Panc1 (cell line): ENCODE measurements around the gene ALS2CL. TPM values are rescaled to one million over a fixed set of nuclear protein-coding genes. Genes with fewer than 3 reads are reported as not detected.

ENCODE experiments used
- ATAC-seq: fragments of 200-7000 bp; cut with Tn5 transposase; 2 replicates; pipeline ENCODE4 v1.9.1; 2020; ENCODE audit warnings: mild to moderate bottlenecking, moderate library complexity
- BruUV-seq: library from RNA; stranded (reverse); fragments of 400-500 nt; replicated peaks from 2 replicates; lab custom pipeline; 2021; lab: Mats Ljungman, UMichigan
- CTCF ChIA-PET: fragments of 300-600 bp; sonication (Branson Sonifier 250); formaldehyde crosslinking; loops from one replicate; lab custom pipeline; 2022; ENCODE audit warnings: antibody characterized with exemption; lab: Charles Lee
- POLR2A ChIA-PET: fragments of 300-600 bp; sonication (Branson Sonifier 250); formaldehyde crosslinking; loops from one replicate; lab custom pipeline; 2022; ENCODE audit warnings: antibody characterized with exemption; lab: Charles Lee
- DNase-seq: peaks from one replicate; pipeline ENCODE4 v3.0.0-alpha.2; 2010; ENCODE audit warnings: low read depth, low spot score
- H3K27ac ChIP-seq: 2 replicates; pipeline ENCODE4 v1.5.1; 2011; ENCODE audit warnings: mild to moderate bottlenecking, low read length, inconsistent platforms
- H3K27me3 ChIP-seq: fragments of 200-500 bp; sonication (Bioruptor generic); 2 replicates; pipeline ENCODE4 v1.6.0; 2014; ENCODE audit warnings: low read length, inconsistent platforms; ENCODE audit not compliant: control insufficient read depth, insufficient read depth
- H3K36me3 ChIP-seq: fragments of 200-500 bp; sonication (Bioruptor generic); 2 replicates; pipeline ENCODE4 v1.5.1; 2014; ENCODE audit warnings: inconsistent platforms, mild to moderate bottlenecking, low read length, moderate library complexity; ENCODE audit not compliant: control insufficient read depth, insufficient read depth
- H3K4me1 ChIP-seq: 2 replicates; pipeline ENCODE4 v1.5.1; 2011; ENCODE audit warnings: inconsistent platforms, mild to moderate bottlenecking, low read length, moderate library complexity; ENCODE audit not compliant: control insufficient read depth, insufficient read depth
- H3K4me3 ChIP-seq, 2 experiments: 2 replicates each; pipeline ENCODE4 v1.5.1; 2011 to 2012; ENCODE audit warnings: low read depth in 2 of 2, low read length in 2 of 2, mild to moderate bottlenecking in 2 of 2, inconsistent platforms in 1 of 2, moderate library complexity in 1 of 2
- H3K9me3 ChIP-seq: fragments of 200-500 bp; sonication (Bioruptor generic); 2 replicates; pipeline ENCODE4 v1.5.1; 2014; ENCODE audit warnings: low read depth, mild to moderate bottlenecking, inconsistent platforms, low read length, moderate library complexity; ENCODE audit not compliant: control insufficient read depth, insufficient read depth
- POLR2AphosphoS5 ChIP-seq: IDR thresholded peaks from 2 replicates; pipeline ENCODE4 v1.6.1; 2012; ENCODE audit warnings: mild to moderate bottlenecking, low read depth, low read length, moderate library complexity
- SIN3A ChIP-seq: IDR thresholded peaks from 2 replicates; pipeline ENCODE4 v1.6.1; 2012; ENCODE audit warnings: low read depth, mild to moderate bottlenecking, low read length, moderate library complexity, borderline replicate concordance; ENCODE audit not compliant: insufficient read depth
- TCF7L2 ChIP-seq: IDR thresholded peaks from 2 replicates; pipeline ENCODE4 v1.6.1; 2011; ENCODE audit warnings: mild to moderate bottlenecking, low read depth, low read length, inconsistent platforms
- in situ Hi-C: cut with HindIII; loops from 2 replicates; pipeline ENCODE4 v1.10.0; 2016; ENCODE audit warnings: low sequenced_read_pairs, low pct_unique_long_range_greater_than_20kb
- intact Hi-C: fragments of 100-400 bp; cut with micrococcal nuclease; formaldehyde crosslinking; loops from one replicate; pipeline ENCODE4 v1.10.0; 2022; ENCODE audit not compliant: unreplicated experiment
- total RNA-seq: library from RNA; stranded (reverse); gene quantifications from one replicate; pipeline ENCODE4 v1.2.1, GENCODE V29; 2021; ENCODE audit not compliant: unreplicated experiment
- TF ChIP-seq, protein P1 (sequence below): fragments of 450-650 bp; IDR thresholded peaks from 2 replicates; pipeline ENCODE4 v1.5.1; 2017; ENCODE audit warnings: mild to moderate bottlenecking
- TF ChIP-seq, protein P2 (sequence below), 2 experiments: IDR thresholded peaks; 2 replicates each; pipeline ENCODE4 v1.6.1; 2011 to 2012; ENCODE audit warnings: low read depth in 2 of 2, control low read depth in 1 of 2, low read length in 1 of 2, mild to moderate bottlenecking in 1 of 2, moderate library complexity in 1 of 2; ENCODE audit not compliant: insufficient read depth in 1 of 2

Gene ALS2CL
- total RNA-seq, 1 experiment from 2014 or later: 2.7 TPM

GRCh38 chr3:46729038-46729437 is 35.6 kb upstream of the ALS2CL start:
- Histone ChIP-seq H3K27ac (no peak overlapping the region), H3K4me3 (no peak overlapping the region), H3K9me3 (no peaks in the 10 kb centered on the region), H3K4me1 (no peaks in the 10 kb centered on the region), H3K36me3 (no peaks in the 10 kb centered on the region), H3K27me3 (no peaks in the 10 kb centered on the region)
- BruUV-seq: no TSS peak
- ChIA-PET POLR2A (no interaction called here), CTCF (no interaction called here)
- no peak for TF ChIP-seq SIN3A
- TF ChIP-seq, protein P1, sequence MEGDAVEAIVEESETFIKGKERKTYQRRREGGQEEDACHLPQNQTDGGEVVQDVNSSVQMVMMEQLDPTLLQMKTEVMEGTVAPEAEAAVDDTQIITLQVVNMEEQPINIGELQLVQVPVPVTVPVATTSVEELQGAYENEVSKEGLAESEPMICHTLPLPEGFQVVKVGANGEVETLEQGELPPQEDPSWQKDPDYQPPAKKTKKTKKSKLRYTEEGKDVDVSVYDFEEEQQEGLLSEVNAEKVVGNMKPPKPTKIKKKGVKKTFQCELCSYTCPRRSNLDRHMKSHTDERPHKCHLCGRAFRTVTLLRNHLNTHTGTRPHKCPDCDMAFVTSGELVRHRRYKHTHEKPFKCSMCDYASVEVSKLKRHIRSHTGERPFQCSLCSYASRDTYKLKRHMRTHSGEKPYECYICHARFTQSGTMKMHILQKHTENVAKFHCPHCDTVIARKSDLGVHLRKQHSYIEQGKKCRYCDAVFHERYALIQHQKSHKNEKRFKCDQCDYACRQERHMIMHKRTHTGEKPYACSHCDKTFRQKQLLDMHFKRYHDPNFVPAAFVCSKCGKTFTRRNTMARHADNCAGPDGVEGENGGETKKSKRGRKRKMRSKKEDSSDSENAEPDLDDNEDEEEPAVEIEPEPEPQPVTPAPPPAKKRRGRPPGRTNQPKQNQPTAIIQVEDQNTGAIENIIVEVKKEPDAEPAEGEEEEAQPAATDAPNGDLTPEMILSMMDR: no peak
- TF ChIP-seq, protein P2, sequence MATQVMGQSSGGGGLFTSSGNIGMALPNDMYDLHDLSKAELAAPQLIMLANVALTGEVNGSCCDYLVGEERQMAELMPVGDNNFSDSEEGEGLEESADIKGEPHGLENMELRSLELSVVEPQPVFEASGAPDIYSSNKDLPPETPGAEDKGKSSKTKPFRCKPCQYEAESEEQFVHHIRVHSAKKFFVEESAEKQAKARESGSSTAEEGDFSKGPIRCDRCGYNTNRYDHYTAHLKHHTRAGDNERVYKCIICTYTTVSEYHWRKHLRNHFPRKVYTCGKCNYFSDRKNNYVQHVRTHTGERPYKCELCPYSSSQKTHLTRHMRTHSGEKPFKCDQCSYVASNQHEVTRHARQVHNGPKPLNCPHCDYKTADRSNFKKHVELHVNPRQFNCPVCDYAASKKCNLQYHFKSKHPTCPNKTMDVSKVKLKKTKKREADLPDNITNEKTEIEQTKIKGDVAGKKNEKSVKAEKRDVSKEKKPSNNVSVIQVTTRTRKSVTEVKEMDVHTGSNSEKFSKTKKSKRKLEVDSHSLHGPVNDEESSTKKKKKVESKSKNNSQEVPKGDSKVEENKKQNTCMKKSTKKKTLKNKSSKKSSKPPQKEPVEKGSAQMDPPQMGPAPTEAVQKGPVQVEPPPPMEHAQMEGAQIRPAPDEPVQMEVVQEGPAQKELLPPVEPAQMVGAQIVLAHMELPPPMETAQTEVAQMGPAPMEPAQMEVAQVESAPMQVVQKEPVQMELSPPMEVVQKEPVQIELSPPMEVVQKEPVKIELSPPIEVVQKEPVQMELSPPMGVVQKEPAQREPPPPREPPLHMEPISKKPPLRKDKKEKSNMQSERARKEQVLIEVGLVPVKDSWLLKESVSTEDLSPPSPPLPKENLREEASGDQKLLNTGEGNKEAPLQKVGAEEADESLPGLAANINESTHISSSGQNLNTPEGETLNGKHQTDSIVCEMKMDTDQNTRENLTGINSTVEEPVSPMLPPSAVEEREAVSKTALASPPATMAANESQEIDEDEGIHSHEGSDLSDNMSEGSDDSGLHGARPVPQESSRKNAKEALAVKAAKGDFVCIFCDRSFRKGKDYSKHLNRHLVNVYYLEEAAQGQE (IDR thresholded peaks at IDR 0.05; ENCODE audit: insufficient read depth in 1 of 2, low read depth in 2 of 2, low read length in 1 of 2): no peak
- TF ChIP-seq POLR2AphosphoS5: no peak
- no peak for TF ChIP-seq TCF7L2
- DNase-seq (no peak), ATAC-seq (no peak)
- in situ Hi-C loops: no loop called here
- intact Hi-C loops: no loop called here

DNA sequence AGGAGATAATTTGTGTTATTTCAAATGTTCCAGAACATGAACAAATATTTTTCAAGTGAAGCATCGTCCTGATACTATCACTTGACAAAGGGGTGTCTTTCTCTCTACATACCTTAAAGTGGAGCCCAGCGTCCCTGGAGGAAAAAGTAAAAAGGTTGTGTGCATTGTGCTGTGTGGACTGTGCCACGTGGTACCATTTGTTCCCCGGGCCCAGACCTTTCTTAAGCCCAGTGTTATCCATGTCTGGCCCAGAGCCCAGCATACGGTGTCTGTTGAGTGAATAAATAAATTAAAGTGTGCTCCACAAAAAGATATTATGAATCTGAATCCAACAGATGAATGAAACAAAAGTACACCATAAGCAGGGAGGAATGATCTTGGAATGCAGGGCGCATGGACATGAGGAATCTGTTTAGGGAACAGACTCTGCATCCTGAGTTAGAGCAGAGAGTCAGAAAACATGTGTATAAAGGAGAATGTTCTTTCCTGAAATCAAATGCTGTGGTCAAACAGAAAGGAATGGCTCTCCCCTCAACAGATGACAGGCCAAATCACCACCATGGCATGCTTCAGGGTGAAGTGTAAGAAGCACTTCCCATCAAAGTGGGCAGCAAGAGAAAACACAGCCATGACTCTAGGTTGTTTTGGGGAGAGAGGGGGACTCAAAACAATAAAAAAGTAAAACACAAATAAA is 32.3 kb upstream of the ALS2CL start:
- in situ Hi-C loops: no loop called here
- ChIA-PET POLR2A (no interaction called here), CTCF (no interaction called here)
- no peak for DNase-seq
- Histone ChIP-seq H3K36me3 (no peaks in the 10 kb centered on the region), H3K4me3 (no peak overlapping the region), H3K27ac (no peak overlapping the region), H3K4me1 (no peaks in the 10 kb centered on the region), H3K27me3 (no peaks in the 10 kb centered on the region), H3K9me3 (no peaks in the 10 kb centered on the region)
- TF ChIP-seq, protein P1: no peak
- TF ChIP-seq SIN3A (no peak), TCF7L2 (no peak)
- ATAC-seq: no peak
- no TSS peak for BruUV-seq
- intact Hi-C loops: no loop called here
